BJ (cell line): ENCODE results near the gene ALDH1A2. TPM values are rescaled to one million over a fixed set of nuclear protein-coding genes. Genes with fewer than 3 reads are reported as not detected.

Source experiments
- CTCF ChIA-PET: fragments of 350-600 bp; formaldehyde crosslinking; extraction: SDS; loops from one replicate; lab custom pipeline; 2021; ENCODE audit warnings: antibody characterized with exemption, inconsistent platforms; lab: Yijun Ruan, JAX
- POLR2A ChIA-PET: fragments of 300-600 bp; sonication (Branson Sonifier 250); formaldehyde crosslinking; extraction: SDS; loops from one replicate; lab custom pipeline; 2021; ENCODE audit warnings: antibody characterized with exemption; lab: Charles Lee
- DNase-seq: peaks from one replicate; pipeline ENCODE4 v3.0.0-alpha.2; 2011; ENCODE audit warnings: low read depth
- H3K27me3 ChIP-seq: 2 replicates; pipeline ENCODE4 v1.6.0; 2011; ENCODE audit warnings: low read length; ENCODE audit not compliant: control insufficient read depth, insufficient read depth
- H3K36me3 ChIP-seq: 2 replicates; pipeline ENCODE4 v1.5.1; 2011; ENCODE audit warnings: low read length; ENCODE audit not compliant: control insufficient read depth, insufficient read depth
- H3K4me3 ChIP-seq: 2 replicates; pipeline ENCODE4 v1.5.1; 2011; ENCODE audit warnings: low read depth, mild to moderate bottlenecking, control low read depth, low read length
- polyA plus RNA-seq: library from polyadenylated mRNA; depleted of rRNA; stranded (reverse); fragments of >200 nt; gene quantifications from 2 replicates; pipeline ENCODE4 v1.2.3, GENCODE V29; 2011
- TF ChIP-seq, protein P1 (sequence below): IDR thresholded peaks from 2 replicates; pipeline ENCODE4 v1.5.1; 2011; ENCODE audit warnings: low read depth, mild to moderate bottlenecking, control low read depth, inconsistent platforms, low read length, moderate library complexity; ENCODE audit not compliant: insufficient read depth

Gene ALDH1A2
- polyA plus RNA-seq, 1 experiment = 0.50 TPM

DNA sequence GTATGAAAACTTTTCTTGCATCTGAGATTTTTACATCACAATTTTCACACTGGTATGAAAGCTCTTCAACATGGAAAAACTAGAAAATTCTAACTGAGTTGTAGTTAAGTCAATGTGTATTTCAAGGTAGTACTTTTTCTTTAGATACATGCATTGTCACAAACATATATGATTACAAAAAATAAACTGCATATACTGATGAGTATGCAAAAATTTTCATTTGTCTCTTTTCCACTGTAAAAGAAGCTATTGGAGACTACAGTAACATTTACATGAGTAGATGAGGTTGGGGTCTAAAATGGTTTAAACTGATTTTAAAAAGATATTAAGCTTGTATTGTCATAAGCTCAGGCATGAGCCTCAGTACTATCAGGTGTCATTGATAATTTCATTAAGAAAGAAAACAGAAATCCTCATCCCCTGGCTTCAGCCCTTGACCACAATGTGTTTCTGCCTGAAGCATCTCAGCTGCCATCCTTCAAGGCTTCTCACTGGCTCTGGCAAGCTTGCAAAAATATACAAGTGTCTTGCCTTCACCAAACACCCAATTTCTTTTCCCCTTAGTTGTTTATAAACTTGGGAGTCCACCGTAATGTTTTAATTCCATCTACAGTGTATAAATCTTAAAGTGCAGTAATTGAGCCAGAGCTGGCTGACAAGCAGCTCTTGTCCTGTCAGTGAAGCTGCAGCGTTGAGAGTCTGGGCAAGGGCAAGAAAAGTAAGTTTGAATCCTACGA is 71.9 kb downstream of the ALDH1A2 start:
- Histone ChIP-seq H3K27me3 (no peaks in the 10 kb centered on the region), H3K4me3 (no peak overlapping the region), H3K36me3 (no peaks in the 10 kb centered on the region)
- DNase-seq = no peak
- ChIA-PET CTCF (interaction anchor here (0.6 to 1.5 kb wide), 7 partner anchors 9 to 434 kb away, joined by 3 to 5 read pairs (median 3); no protein-coding TSS in a partner anchor), POLR2A (no interaction called here)
- TF ChIP-seq, protein P1, sequence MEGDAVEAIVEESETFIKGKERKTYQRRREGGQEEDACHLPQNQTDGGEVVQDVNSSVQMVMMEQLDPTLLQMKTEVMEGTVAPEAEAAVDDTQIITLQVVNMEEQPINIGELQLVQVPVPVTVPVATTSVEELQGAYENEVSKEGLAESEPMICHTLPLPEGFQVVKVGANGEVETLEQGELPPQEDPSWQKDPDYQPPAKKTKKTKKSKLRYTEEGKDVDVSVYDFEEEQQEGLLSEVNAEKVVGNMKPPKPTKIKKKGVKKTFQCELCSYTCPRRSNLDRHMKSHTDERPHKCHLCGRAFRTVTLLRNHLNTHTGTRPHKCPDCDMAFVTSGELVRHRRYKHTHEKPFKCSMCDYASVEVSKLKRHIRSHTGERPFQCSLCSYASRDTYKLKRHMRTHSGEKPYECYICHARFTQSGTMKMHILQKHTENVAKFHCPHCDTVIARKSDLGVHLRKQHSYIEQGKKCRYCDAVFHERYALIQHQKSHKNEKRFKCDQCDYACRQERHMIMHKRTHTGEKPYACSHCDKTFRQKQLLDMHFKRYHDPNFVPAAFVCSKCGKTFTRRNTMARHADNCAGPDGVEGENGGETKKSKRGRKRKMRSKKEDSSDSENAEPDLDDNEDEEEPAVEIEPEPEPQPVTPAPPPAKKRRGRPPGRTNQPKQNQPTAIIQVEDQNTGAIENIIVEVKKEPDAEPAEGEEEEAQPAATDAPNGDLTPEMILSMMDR = no peak

GRCh38 chr15:57992761-57993355 is 72.7 kb downstream of the ALDH1A2 start:
- CTCF ChIA-PET = interaction anchor here (0.6 to 1.2 kb wide), 3 partner anchors 10 to 433 kb away, joined by 3 read pairs; no protein-coding TSS in a partner anchor
- Histone ChIP-seq H3K27me3 (no peaks in the 10 kb centered on the region), H3K36me3 (no peaks in the 10 kb centered on the region), H3K4me3 (no peak overlapping the region)
- POLR2A ChIA-PET = no interaction called here
- no peak for DNase-seq
- TF ChIP-seq, protein P1 = no peak

- DNase-seq = no peak
- Histone ChIP-seq H3K36me3 (no peaks in the 10 kb centered on the region), H3K4me3 (no peak overlapping the region), H3K27me3 (no peaks in the 10 kb centered on the region; the same call in 1 of the 2 replicates)
- ChIA-PET POLR2A (no interaction called here), CTCF (interaction anchor here (1.8 kb wide), 1 partner anchor 97 kb away, joined by 4 read pairs; no protein-coding TSS in a partner anchor)
- TF ChIP-seq, protein P1 = no peak
Measured at GRCh38 chr15:57973534-57973933, 92.0 kb downstream of the ALDH1A2 start.

- DNase-seq = no peak
- Histone ChIP-seq H3K4me3 (no peak overlapping the region), H3K36me3 (no peaks in the 10 kb centered on the region), H3K27me3 (peaks cover 2% of the 10 kb centered on the region; the same call in 1 of the 2 replicates)
- POLR2A ChIA-PET = no interaction called here
- TF ChIP-seq, protein P1 = no peak
- CTCF ChIA-PET = interaction anchor here (0.9 to 1.8 kb wide), 2 partner anchors 40 to 98 kb away, joined by 3 to 4 read pairs; no protein-coding TSS in a partner anchor
Measured at GRCh38 chr15:57972864-57973263, 92.6 kb downstream of the ALDH1A2 start.

DNA sequence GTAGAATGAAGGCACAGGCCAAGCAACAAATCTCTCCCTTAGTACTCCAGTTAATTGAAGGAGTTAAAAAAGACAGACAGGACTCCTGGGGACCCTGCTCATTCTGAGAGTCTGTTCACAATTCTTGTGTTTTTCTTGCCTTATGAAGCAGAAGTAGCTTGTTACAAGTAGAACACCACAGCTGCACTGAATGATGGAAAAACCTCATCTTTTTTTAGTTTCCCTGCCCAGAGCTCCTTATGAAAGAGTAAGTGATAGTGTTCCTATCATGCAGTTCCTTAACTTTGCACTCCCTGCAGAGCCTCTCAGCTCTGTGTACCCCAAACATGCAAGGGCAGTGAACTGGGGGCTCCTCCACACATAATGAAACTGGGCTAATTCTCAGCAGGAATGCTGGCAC is 95.5 kb downstream of the ALDH1A2 start:
- TF ChIP-seq, protein P1 = no peak
- POLR2A ChIA-PET = no interaction called here
- peaks cover 3% of the 10 kb centered on the region; the same call in 1 of the 2 replicates for H3K27me3 ChIP-seq
- CTCF ChIA-PET = interaction anchor here (0.7 to 0.9 kb wide), 3 partner anchors 9 to 213 kb away, joined by 3 to 5 read pairs (median 3); no protein-coding TSS in a partner anchor
- no peak overlapping the region for H3K4me3 ChIP-seq
- no peaks in the 10 kb centered on the region for H3K36me3 ChIP-seq
- DNase-seq = no peak
